K562 (cell line): ENCODE measurements around the gene SLC34A1. TPM values are rescaled to one million over a fixed set of nuclear protein-coding genes. Genes with fewer than 3 reads are reported as not detected.

Experiments
- ARNT ChIP-seq, 2 experiments: fragments of 450-650 bp; IDR thresholded peaks; 2 replicates each; pipeline ENCODE4 v1.6.1; 2016; ENCODE audit warnings: mild to moderate bottlenecking in 1 of 2
- BHLHE40 ChIP-seq: IDR thresholded peaks from 2 replicates; pipeline ENCODE4 v1.6.1; 2011; ENCODE audit warnings: low read length, improper control_type of control experiment
- ELF2 ChIP-seq: fragments of 250-450 bp; sonication (Bioruptor Pico); IDR thresholded peaks from 2 replicates; pipeline ENCODE4 v1.5.0; 2021; ENCODE audit warnings: mild to moderate bottlenecking
- EP300 ChIP-seq: IDR thresholded peaks from 2 replicates; pipeline ENCODE4 v1.6.1; 2012; ENCODE audit warnings: low read length, improper control_type of control experiment
- HDAC1 ChIP-seq, 2 experiments: fragments of 450-650 bp; IDR thresholded peaks; 2 replicates each; pipeline ENCODE4 v1.6.1; 2016 to 2017; ENCODE audit warnings: inconsistent platforms in 1 of 2, mild to moderate bottlenecking in 1 of 2, moderate library complexity in 1 of 2
- MEF2D ChIP-seq: conservative IDR thresholded peaks from 2 replicates; pipeline ENCODE4 v1.6.1; 2016; ENCODE audit warnings: low read depth, missing genetic modification characterization, missing compliant biosample characterization
- MYC ChIP-seq, 2 experiments: fragments of 250-450 bp in 1 of 2; sonication (Bioruptor Pico) in 1 of 2; IDR thresholded peaks; 2 replicates each; pipeline versions ENCODE4 v1.5.1 to v1.6.1; 2012 to 2021; ENCODE audit warnings: low read depth in 2 of 2, borderline replicate concordance in 1 of 2, improper control_type of control experiment in 1 of 2, low read length in 1 of 2, mild to moderate bottlenecking in 1 of 2, moderate library complexity in 1 of 2
- NR2C1 ChIP-seq, 2 experiments: fragments of 450-650 bp; IDR thresholded peaks; 2 replicates each; pipeline ENCODE4 v1.6.1; 2017; ENCODE audit warnings: mild to moderate bottlenecking in 2 of 2, antibody characterized with exemption in 1 of 2, inconsistent platforms in 1 of 2, missing compliant biosample characterization in 1 of 2, missing genetic modification characterization in 1 of 2
- NR2C2 ChIP-seq, 2 experiments: fragments of 200-800 bp in 1 of 2; sonication (Bioruptor generic) in 1 of 2; sonication (generic) in 1 of 2; formaldehyde crosslinking in 1 of 2; IDR thresholded peaks; 2 replicates each; pipeline versions ENCODE4 v1.6.1 to v1.8.0; 2016 to 2022; ENCODE audit warnings: mild to moderate bottlenecking in 1 of 2, missing compliant biosample characterization in 1 of 2, missing genetic modification characterization in 1 of 2, missing genetic modification reagents in 1 of 2
- NR4A1 ChIP-seq, 2 experiments: fragments of 250-450 bp in 1 of 2; fragments of 450-650 bp in 1 of 2; sonication (Bioruptor Pico) in 1 of 2; IDR thresholded peaks; 2 replicates each; pipeline versions ENCODE4 v1.4.0 to v1.6.1; 2016 to 2020; ENCODE audit warnings: mild to moderate bottlenecking in 2 of 2, missing compliant biosample characterization in 1 of 2, missing genetic modification characterization in 1 of 2, moderate library complexity in 1 of 2
- RBM22 ChIP-seq: fragments of 200-400 bp; formaldehyde crosslinking; IDR thresholded peaks from 2 replicates; pipeline ENCODE4 v1.6.1; 2018; ENCODE audit warnings: low read length, low read depth; ENCODE audit not compliant: poor library complexity, severe bottlenecking
- RHOXF2B ChIP-seq: fragments of 250-450 bp; sonication (Bioruptor Pico); conservative IDR thresholded peaks from 2 replicates; pipeline ENCODE4 v1.5.1; 2021
- SAP30 ChIP-seq: fragments of 200-600 bp; sonication (generic); IDR thresholded peaks from 2 replicates; pipeline ENCODE4 v1.6.1; 2012; ENCODE audit warnings: borderline replicate concordance, low read depth, mild to moderate bottlenecking, moderate library complexity, low read length, control low read depth, inconsistent platforms; ENCODE audit not compliant: insufficient read depth, poor library complexity, severe bottlenecking
- SP2 ChIP-seq: IDR thresholded peaks from 2 replicates; pipeline ENCODE4 v1.6.1; 2011; ENCODE audit warnings: mild to moderate bottlenecking, low read depth, low read length, moderate library complexity; ENCODE audit not compliant: poor library complexity, severe bottlenecking; ENCODE audit errors: extremely low read depth
- STAG1 ChIP-seq: sonication (generic); formaldehyde crosslinking; IDR thresholded peaks from 2 replicates; pipeline ENCODE4 v1.5.0; 2020; ENCODE audit warnings: missing genetic modification reagents, borderline replicate concordance
- ZEB2 ChIP-seq: fragments of 450-650 bp; IDR thresholded peaks from 2 replicates; pipeline ENCODE4 v1.6.1; 2016
- ZFP36 ChIP-seq: fragments of 150-350 bp; IDR thresholded peaks from 2 replicates; pipeline ENCODE4 v1.6.1; 2018; ENCODE audit warnings: low read length, low read depth; ENCODE audit not compliant: partially characterized antibody
- ZNF121 ChIP-seq: sonication (generic); formaldehyde crosslinking; conservative IDR thresholded peaks from 2 replicates; pipeline ENCODE4 v1.8.0; 2022; ENCODE audit warnings: missing genetic modification reagents
- ZNF354B ChIP-seq: fragments of 250-450 bp; sonication (Bioruptor Pico); IDR thresholded peaks from 2 replicates; pipeline ENCODE4 v1.4.0; 2020
- ZNF583 ChIP-seq: fragments of 250-450 bp; sonication (Bioruptor Pico); IDR thresholded peaks from 2 replicates; pipeline ENCODE4 v1.4.0; 2020
- polyA plus RNA-seq, 8 experiments: library from polyadenylated mRNA; depleted of rRNA in 4 of 8; stranded (reverse) in 5 of 8; unstranded in 3 of 8; fragments of >200 nt; fragmentation: Nextera tagmentation in 2 of 8; fragmentation: Illumina TruSeq in 1 of 8; extraction: Ambion mirVana in 2 of 8; extraction: Trizol in 1 of 8; gene quantifications; 2 replicates each; pipeline versions ENCODE4 v1.2.1 to v1.2.3, GENCODE V29; 2011 to 2014; ENCODE audit warnings: inconsistent platforms in 1 of 8, missing spikeins in 1 of 8
- total RNA-seq, 7 experiments: library from RNA; depleted of rRNA in 6 of 7; stranded (reverse); fragments of >200 nt in 6 of 7; fragmentation: Illumina TruSeq in 2 of 7; extraction: Trizol in 2 of 7; gene quantifications; 2 replicates each; pipeline versions ENCODE4 v1.2.1 to v1.2.3, GENCODE V29; 2011 to 2021; ENCODE audit warnings: low replicate concordance in 1 of 7
- TF ChIP-seq, protein P1 (sequence below): sonication (generic); formaldehyde crosslinking; IDR thresholded peaks from 2 replicates; pipeline ENCODE4 v1.8.1; 2023; ENCODE audit warnings: mild to moderate bottlenecking, missing genetic modification reagents

Gene SLC34A1
- total and polyA plus RNA-seq, 9 of the 15 experiments (the other 6 are each of a cell fraction or from before 2014, with no cell fraction given) = not detected

DNA sequence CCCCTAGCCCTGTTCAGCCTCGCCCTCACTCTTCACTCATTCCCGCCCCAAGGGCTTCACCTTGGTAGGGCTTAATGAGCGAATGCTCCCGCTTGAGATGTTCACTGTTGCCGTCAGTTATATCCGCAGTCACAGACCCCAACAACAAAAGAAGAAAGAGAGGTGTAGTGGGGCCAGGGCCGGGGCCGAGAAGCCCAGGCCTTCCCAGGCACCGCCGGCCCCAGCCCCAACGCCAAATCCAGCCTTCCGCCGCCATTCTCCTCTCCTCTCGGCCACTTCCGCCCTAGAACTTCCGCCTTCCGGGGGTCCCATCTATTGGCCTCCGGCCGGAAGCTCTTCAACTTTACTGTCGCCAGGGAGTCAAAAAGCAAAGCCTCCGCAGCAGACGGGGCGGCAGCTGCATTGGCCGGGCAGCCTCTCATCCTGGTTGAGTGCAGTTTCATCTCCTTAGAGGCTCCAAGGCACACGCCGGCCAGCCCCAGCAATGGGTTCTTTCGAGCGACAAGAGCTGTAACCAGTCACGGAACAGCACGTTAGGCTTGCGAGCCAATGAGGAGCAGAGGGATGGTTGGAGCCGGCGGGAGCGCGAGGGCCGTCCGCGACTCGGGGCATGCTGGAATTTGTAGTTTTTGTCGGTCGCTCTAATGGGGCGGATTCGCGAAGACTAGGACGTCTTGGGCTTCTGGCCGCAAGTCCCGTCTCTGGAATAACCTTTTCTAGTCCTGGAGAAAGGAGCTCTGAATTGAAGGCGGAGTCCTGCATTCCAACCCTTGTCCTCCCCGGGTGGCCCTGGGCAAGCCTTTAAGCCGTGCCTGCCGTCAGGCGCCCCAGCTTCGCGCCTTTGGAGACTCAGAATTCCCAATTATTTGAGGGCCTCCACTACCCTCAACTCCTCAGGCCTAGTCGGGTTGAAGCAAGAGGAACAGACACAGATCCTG is 32.6 kb upstream of the SLC34A1 start, which contains the start of gene LMAN2 (continued):
- 0 out of 2 replicates have a peak, but pooled peaks have one; percentile 21 for TF ChIP-seq MEF2D (tag)
- peak; percentile 100 for TF ChIP-seq ELF2
- peak; percentile 67 to 93 for TF ChIP-seq HDAC1 (IDR thresholded peaks at IDR 0.05)
- peak; percentile 82 for TF ChIP-seq SAP30
- no peak for TF ChIP-seq ZNF354B
- no peak for TF ChIP-seq NR2C2 (CRISPR knock-in tag; IDR thresholded peaks at IDR 0.05)
- TF ChIP-seq NR2C2 (tag; IDR thresholded peaks at IDR 0.05) = peak; percentile 84
- peak; percentile 78 for TF ChIP-seq NR2C1 (IDR thresholded peaks at IDR 0.05)
- TF ChIP-seq NR2C1 (tag; IDR thresholded peaks at IDR 0.05) = peak; percentile 56
- no peak for TF ChIP-seq ZNF121 (CRISPR knock-in tag)
- TF ChIP-seq EP300 = peak; percentile 11; the same call in 1 of the 2 replicates
- peak; percentile 37 for TF ChIP-seq RBM22
- TF ChIP-seq ZNF583 = peak; percentile 57; the same call in 1 of the 2 replicates
- no peak for TF ChIP-seq ZFP36
- TF ChIP-seq MYC (IDR thresholded peaks at IDR 0.05; ENCODE audit: low read depth, low read length) = no peak; the same call in 1 of the 2 replicates
- TF ChIP-seq MYC (CRISPR knock-in tag; IDR thresholded peaks at IDR 0.05; ENCODE audit: borderline replicate concordance, low read depth) = peak; percentile 76; the same call in 1 of the 2 replicates
- no peak for TF ChIP-seq NR4A1 (CRISPR knock-in tag; IDR thresholded peaks at IDR 0.05)
- TF ChIP-seq NR4A1 (tag; IDR thresholded peaks at IDR 0.05) = peak; percentile 33; the same call in 1 of the 2 replicates
- TF ChIP-seq ARNT (IDR thresholded peaks at IDR 0.05) = peak; percentile 72 to 87; a peak in 3 of 4 replicates
- TF ChIP-seq SP2 = peak; percentile 74
- TF ChIP-seq RHOXF2B (CRISPR knock-in tag) = no peak
- 0 out of 2 replicates have a peak, but pooled peaks have one; percentile 3 for TF ChIP-seq BHLHE40
- no peak for TF ChIP-seq STAG1 (CRISPR knock-in tag)
- TF ChIP-seq, protein P1, sequence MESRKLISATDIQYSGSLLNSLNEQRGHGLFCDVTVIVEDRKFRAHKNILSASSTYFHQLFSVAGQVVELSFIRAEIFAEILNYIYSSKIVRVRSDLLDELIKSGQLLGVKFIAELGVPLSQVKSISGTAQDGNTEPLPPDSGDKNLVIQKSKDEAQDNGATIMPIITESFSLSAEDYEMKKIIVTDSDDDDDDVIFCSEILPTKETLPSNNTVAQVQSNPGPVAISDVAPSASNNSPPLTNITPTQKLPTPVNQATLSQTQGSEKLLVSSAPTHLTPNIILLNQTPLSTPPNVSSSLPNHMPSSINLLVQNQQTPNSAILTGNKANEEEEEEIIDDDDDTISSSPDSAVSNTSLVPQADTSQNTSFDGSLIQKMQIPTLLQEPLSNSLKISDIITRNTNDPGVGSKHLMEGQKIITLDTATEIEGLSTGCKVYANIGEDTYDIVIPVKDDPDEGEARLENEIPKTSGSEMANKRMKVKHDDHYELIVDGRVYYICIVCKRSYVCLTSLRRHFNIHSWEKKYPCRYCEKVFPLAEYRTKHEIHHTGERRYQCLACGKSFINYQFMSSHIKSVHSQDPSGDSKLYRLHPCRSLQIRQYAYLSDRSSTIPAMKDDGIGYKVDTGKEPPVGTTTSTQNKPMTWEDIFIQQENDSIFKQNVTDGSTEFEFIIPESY = peak; percentile 98
- TF ChIP-seq ZEB2 = peak; percentile 98
